HEK293 (cell line): Measurements from ENCODE around the gene FGFR2.

Experiments
- CTCF ChIA-PET: fragments of 350-600 bp; formaldehyde crosslinking; extraction: SDS; loops from one replicate; lab custom pipeline; 2021; ENCODE audit warnings: antibody characterized with exemption; lab: Yijun Ruan, JAX
- POLR2A ChIA-PET: fragments of 300-600 bp; formaldehyde crosslinking; extraction: SDS; loops from one replicate; lab custom pipeline; 2020; ENCODE audit warnings: antibody characterized with exemption, inconsistent platforms; lab: Yijun Ruan, JAX
- H3K27ac ChIP-seq: fragments of 200-500 bp; sonication (Bioruptor generic); 2 replicates; pipeline ENCODE4 v1.5.1; 2014; ENCODE audit warnings: low read depth, low read length, control low read depth, inconsistent platforms; ENCODE audit errors: extremely low read depth
- H3K36me3 ChIP-seq, 2 experiments: fragments of 200-500 bp in 1 of 2; sonication (Bioruptor generic) in 1 of 2; 1 replicate in 1 of 2; 2 replicates in 1 of 2; pipeline ENCODE4 v1.5.1; 2014 to 2017; ENCODE audit warnings: inconsistent platforms in 2 of 2, low read length in 2 of 2; ENCODE audit not compliant: control insufficient read depth in 2 of 2, insufficient read depth in 1 of 2
- H3K4me1 ChIP-seq: fragments of 200-500 bp; sonication (Bioruptor generic); 2 replicates; pipeline ENCODE4 v1.5.1; 2014; ENCODE audit warnings: mild to moderate bottlenecking, low read length, inconsistent platforms; ENCODE audit not compliant: control insufficient read depth, insufficient read depth
- H3K4me3 ChIP-seq: 2 replicates; pipeline ENCODE4 v1.5.1; 2011; ENCODE audit warnings: low read depth, mild to moderate bottlenecking, control low read depth, low read length, moderate library complexity
- H3K9me3 ChIP-seq: fragments of 200-500 bp; sonication (Bioruptor generic); 2 replicates; pipeline ENCODE4 v1.5.1; 2014; ENCODE audit warnings: low read depth, low read length, inconsistent platforms; ENCODE audit not compliant: control insufficient read depth, insufficient read depth
- EGR2 ChIP-seq: fragments of 450-650 bp; formaldehyde crosslinking; IDR thresholded peaks from 2 replicates; pipeline ENCODE4 v1.5.1; 2016; ENCODE audit warnings: low read depth, missing biosample characterization, missing genetic modification characterization
- HOXC10 ChIP-seq: sonication (generic); formaldehyde crosslinking; IDR thresholded peaks from 2 replicates; pipeline ENCODE4 v1.8.1; 2023; ENCODE audit warnings: mild to moderate bottlenecking, missing genetic modification reagents
- IKZF3 ChIP-seq: fragments of 450-650 bp; IDR thresholded peaks from 2 replicates; pipeline ENCODE4 v1.5.0; 2018; ENCODE audit warnings: missing biosample characterization, mild to moderate bottlenecking, missing genetic modification characterization, moderate library complexity
- KLF1 ChIP-seq: fragments of 450-650 bp; formaldehyde crosslinking; IDR thresholded peaks from 2 replicates; pipeline ENCODE4 v1.5.1; 2016; ENCODE audit warnings: missing biosample characterization, missing genetic modification characterization
- KLF16 ChIP-seq: fragments of 450-650 bp; formaldehyde crosslinking; IDR thresholded peaks from 2 replicates; pipeline ENCODE4 v1.5.1; 2017; ENCODE audit warnings: missing biosample characterization, missing genetic modification characterization
- KLF8 ChIP-seq: fragments of 450-650 bp; formaldehyde crosslinking; IDR thresholded peaks from 2 replicates; pipeline ENCODE4 v1.5.1; 2016; ENCODE audit warnings: missing biosample characterization, missing genetic modification characterization
- KLF9 ChIP-seq: fragments of 450-650 bp; formaldehyde crosslinking; IDR thresholded peaks from 2 replicates; pipeline ENCODE4 v1.5.1; 2016; ENCODE audit warnings: missing biosample characterization, missing genetic modification characterization, low read depth
- MYNN ChIP-seq: fragments of 450-650 bp; formaldehyde crosslinking; IDR thresholded peaks from 2 replicates; pipeline ENCODE4 v1.5.1; 2016; ENCODE audit warnings: missing biosample characterization, missing genetic modification characterization, borderline replicate concordance
- SCRT1 ChIP-seq: fragments of 450-650 bp; formaldehyde crosslinking; IDR thresholded peaks from 2 replicates; pipeline ENCODE4 v1.5.1; 2016; ENCODE audit warnings: missing biosample characterization, missing genetic modification characterization, borderline replicate concordance
- ZBTB10 ChIP-seq: fragments of 450-650 bp; formaldehyde crosslinking; IDR thresholded peaks from 2 replicates; pipeline ENCODE4 v1.5.1; 2016; ENCODE audit warnings: missing biosample characterization, missing genetic modification characterization
- ZBTB20 ChIP-seq: fragments of 450-650 bp; formaldehyde crosslinking; IDR thresholded peaks from 2 replicates; pipeline ENCODE4 v1.5.1; 2016; ENCODE audit warnings: missing biosample characterization, missing genetic modification characterization
- ZBTB26 ChIP-seq: fragments of 450-650 bp; formaldehyde crosslinking; optimal IDR thresholded peaks from 2 replicates; pipeline ENCODE3; 2016; ENCODE audit warnings: missing biosample characterization, mild to moderate bottlenecking, missing genetic modification characterization
- ZBTB8A ChIP-seq: fragments of 450-650 bp; formaldehyde crosslinking; IDR thresholded peaks from 2 replicates; pipeline ENCODE4 v1.5.1; 2016; ENCODE audit warnings: missing biosample characterization, missing genetic modification characterization
- ZEB2 ChIP-seq: fragments of 450-650 bp; formaldehyde crosslinking; IDR thresholded peaks from 2 replicates; pipeline ENCODE4 v1.5.1; 2016; ENCODE audit warnings: missing biosample characterization, missing genetic modification characterization
- ZIC2 ChIP-seq: fragments of 450-650 bp; formaldehyde crosslinking; IDR thresholded peaks from 2 replicates; pipeline ENCODE4 v1.5.1; 2016; ENCODE audit warnings: missing biosample characterization, missing genetic modification characterization
- ZNF114 ChIP-seq: fragments of 450-650 bp; formaldehyde crosslinking; IDR thresholded peaks from 2 replicates; pipeline ENCODE4 v1.5.0; 2017; ENCODE audit warnings: missing biosample characterization, missing genetic modification characterization
- ZNF146 ChIP-seq: fragments of 450-650 bp; formaldehyde crosslinking; IDR thresholded peaks from 2 replicates; pipeline ENCODE4 v1.5.1; 2016; ENCODE audit warnings: missing biosample characterization, missing genetic modification characterization
- ZNF2 ChIP-seq: fragments of 450-650 bp; formaldehyde crosslinking; IDR thresholded peaks from 2 replicates; pipeline ENCODE4 v1.5.1; 2016; ENCODE audit warnings: missing biosample characterization, missing genetic modification characterization
- ZNF223 ChIP-seq: fragments of 450-650 bp; formaldehyde crosslinking; IDR thresholded peaks from 2 replicates; pipeline ENCODE4 v1.5.1; 2016; ENCODE audit warnings: missing biosample characterization, missing genetic modification characterization
- ZNF341 ChIP-seq: fragments of 450-650 bp; formaldehyde crosslinking; IDR thresholded peaks from 2 replicates; pipeline ENCODE4; 2016; ENCODE audit warnings: low read depth, missing biosample characterization, missing genetic modification characterization
- ZNF366 ChIP-seq: fragments of 450-650 bp; formaldehyde crosslinking; conservative IDR thresholded peaks from 2 replicates; pipeline ENCODE4 v1.5.1; 2016; ENCODE audit warnings: missing biosample characterization, missing genetic modification characterization
- ZNF501 ChIP-seq: fragments of 450-650 bp; formaldehyde crosslinking; IDR thresholded peaks from 2 replicates; pipeline ENCODE4 v1.5.1; 2016; ENCODE audit warnings: missing biosample characterization, missing genetic modification characterization
- ZNF596 ChIP-seq: fragments of 450-650 bp; IDR thresholded peaks from 2 replicates; pipeline ENCODE4 v1.5.0; 2018; ENCODE audit warnings: missing biosample characterization, mild to moderate bottlenecking, missing genetic modification characterization, moderate library complexity
- ZNF777 ChIP-seq: fragments of 450-650 bp; formaldehyde crosslinking; IDR thresholded peaks from 2 replicates; pipeline ENCODE4 v1.5.1; 2017; ENCODE audit warnings: missing biosample characterization, missing genetic modification characterization, borderline replicate concordance
- ZSCAN18 ChIP-seq: fragments of 450-650 bp; formaldehyde crosslinking; IDR thresholded peaks from 2 replicates; pipeline ENCODE4 v1.5.1; 2016; ENCODE audit warnings: missing biosample characterization, missing genetic modification characterization
- ZSCAN30 ChIP-seq: fragments of 450-650 bp; IDR thresholded peaks from 2 replicates; pipeline ENCODE4 v1.5.1; 2018; ENCODE audit warnings: missing biosample characterization, mild to moderate bottlenecking, missing genetic modification characterization, moderate library complexity
- TF ChIP-seq, protein P1 (sequence below): fragments of 450-650 bp; formaldehyde crosslinking; IDR thresholded peaks from 2 replicates; pipeline ENCODE4 v1.5.1; 2016; ENCODE audit warnings: missing biosample characterization, missing genetic modification characterization
- TF ChIP-seq, protein P2 (sequence below): fragments of 450-650 bp; formaldehyde crosslinking; IDR thresholded peaks from 2 replicates; pipeline ENCODE4 v1.5.1; 2016; ENCODE audit warnings: missing biosample characterization, missing genetic modification characterization, low read depth

The FGFR2 gene

GRCh38 chr10:121597504-121598262 lies 561 bp downstream of the FGFR2 start:
- ChIA-PET POLR2A (no interaction called here), CTCF (interaction anchor here (0.6 to 1.7 kb wide), 2 partner anchors 10 to 95 kb away, joined by 3 to 6 read pairs; no protein-coding TSS in a partner anchor)
- Histone ChIP-seq H3K4me1 (peaks cover 6% of the 10 kb centered on the region), H3K27ac (peak overlapping the region; percentile 96), H3K9me3 (no peaks in the 10 kb centered on the region), H3K4me3 (peak overlapping the region; percentile 67), H3K36me3 (peaks cover 0 to 16% of the 10 kb centered on the region in 2 experiments; a peak in 1 of 3 replicates)
- no peak for TF ChIP-seq ZNF596
- TF ChIP-seq, protein P1, sequence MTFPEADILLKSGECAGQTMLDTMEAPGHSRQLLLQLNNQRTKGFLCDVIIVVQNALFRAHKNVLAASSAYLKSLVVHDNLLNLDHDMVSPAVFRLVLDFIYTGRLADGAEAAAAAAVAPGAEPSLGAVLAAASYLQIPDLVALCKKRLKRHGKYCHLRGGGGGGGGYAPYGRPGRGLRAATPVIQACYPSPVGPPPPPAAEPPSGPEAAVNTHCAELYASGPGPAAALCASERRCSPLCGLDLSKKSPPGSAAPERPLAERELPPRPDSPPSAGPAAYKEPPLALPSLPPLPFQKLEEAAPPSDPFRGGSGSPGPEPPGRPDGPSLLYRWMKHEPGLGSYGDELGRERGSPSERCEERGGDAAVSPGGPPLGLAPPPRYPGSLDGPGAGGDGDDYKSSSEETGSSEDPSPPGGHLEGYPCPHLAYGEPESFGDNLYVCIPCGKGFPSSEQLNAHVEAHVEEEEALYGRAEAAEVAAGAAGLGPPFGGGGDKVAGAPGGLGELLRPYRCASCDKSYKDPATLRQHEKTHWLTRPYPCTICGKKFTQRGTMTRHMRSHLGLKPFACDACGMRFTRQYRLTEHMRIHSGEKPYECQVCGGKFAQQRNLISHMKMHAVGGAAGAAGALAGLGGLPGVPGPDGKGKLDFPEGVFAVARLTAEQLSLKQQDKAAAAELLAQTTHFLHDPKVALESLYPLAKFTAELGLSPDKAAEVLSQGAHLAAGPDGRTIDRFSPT = peak; percentile 77; the same call in 1 of the 2 replicates
- TF ChIP-seq ZBTB8A (tag by site-specific recombination) = peak; percentile 86
- TF ChIP-seq KLF9 (tag by site-specific recombination) = peak; percentile 76
- TF ChIP-seq SCRT1 (tag by site-specific recombination) = no peak
- peak; percentile 48; the same call in 1 of the 2 replicates for TF ChIP-seq KLF8 (tag by site-specific recombination)
- TF ChIP-seq MYNN = no peak
- TF ChIP-seq ZNF777 (tag by site-specific recombination) = 0 out of 2 replicates have a peak, but pooled peaks have one; percentile 4
- no peak for TF ChIP-seq ZNF146 (tag by site-specific recombination)
- 0 out of 2 replicates have a peak, but pooled peaks have one; percentile 5 for TF ChIP-seq ZNF223 (tag by site-specific recombination)
- TF ChIP-seq IKZF3 (tag by site-specific recombination) = peak; percentile 46; the same call in 1 of the 2 replicates
- peak; percentile 35; the same call in 1 of the 2 replicates for TF ChIP-seq ZNF501 (tag by site-specific recombination)
- no peak for TF ChIP-seq ZNF114 (tag by site-specific recombination)
- peak; percentile 93 for TF ChIP-seq ZBTB20 (tag by site-specific recombination)
- TF ChIP-seq KLF16 (tag by site-specific recombination) = peak; percentile 69
- TF ChIP-seq KLF1 (tag by site-specific recombination) = peak; percentile 20; the same call in 1 of the 2 replicates
- TF ChIP-seq ZNF2 (tag by site-specific recombination) = no peak
- no peak for TF ChIP-seq ZSCAN18 (tag by site-specific recombination)
- TF ChIP-seq HOXC10 (CRISPR knock-in tag) = no peak
- peak; percentile 58 for TF ChIP-seq EGR2 (tag by site-specific recombination)
- TF ChIP-seq, protein P2, sequence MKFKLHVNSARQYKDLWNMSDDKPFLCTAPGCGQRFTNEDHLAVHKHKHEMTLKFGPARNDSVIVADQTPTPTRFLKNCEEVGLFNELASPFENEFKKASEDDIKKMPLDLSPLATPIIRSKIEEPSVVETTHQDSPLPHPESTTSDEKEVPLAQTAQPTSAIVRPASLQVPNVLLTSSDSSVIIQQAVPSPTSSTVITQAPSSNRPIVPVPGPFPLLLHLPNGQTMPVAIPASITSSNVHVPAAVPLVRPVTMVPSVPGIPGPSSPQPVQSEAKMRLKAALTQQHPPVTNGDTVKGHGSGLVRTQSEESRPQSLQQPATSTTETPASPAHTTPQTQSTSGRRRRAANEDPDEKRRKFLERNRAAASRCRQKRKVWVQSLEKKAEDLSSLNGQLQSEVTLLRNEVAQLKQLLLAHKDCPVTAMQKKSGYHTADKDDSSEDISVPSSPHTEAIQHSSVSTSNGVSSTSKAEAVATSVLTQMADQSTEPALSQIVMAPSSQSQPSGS (tag by site-specific recombination) = no peak
- peak; percentile 47 for TF ChIP-seq ZNF366 (tag by site-specific recombination)
- 0 out of 2 replicates have a peak, but pooled peaks have one; percentile 52 for TF ChIP-seq ZIC2 (tag by site-specific recombination)
- peak; percentile 73 for TF ChIP-seq ZBTB10
- 0 out of 2 replicates have a peak, but pooled peaks have one; percentile 6 for TF ChIP-seq ZSCAN30 (tag by site-specific recombination)
- TF ChIP-seq ZEB2 (tag by site-specific recombination) = peak; percentile 78; the same call in 1 of the 2 replicates
- TF ChIP-seq ZBTB26 (tag by site-specific recombination) = peak; percentile 87
- TF ChIP-seq ZNF341 (tag by site-specific recombination) = peak; percentile 73
